Loucy (cell line): ENCODE measurements around the gene MGAT5B.

Experiments
- H2AFZ ChIP-seq: fragments of 200-600 bp; sonication (generic); 2 replicates; pipeline ENCODE4 v1.6.0; 2016; ENCODE audit warnings: antibody characterized with exemption, mild to moderate bottlenecking, low read length, moderate library complexity
- H3F3A ChIP-seq: fragments of 200-600 bp; 2 replicates; pipeline ENCODE4 v1.6.0; 2016; ENCODE audit warnings: antibody characterized with exemption, low read depth, mild to moderate bottlenecking
- H3K27me3 ChIP-seq: fragments of 200-600 bp; sonication (generic); 2 replicates; pipeline ENCODE4 v1.6.1; 2014; ENCODE audit warnings: low read length, mild to moderate bottlenecking; ENCODE audit not compliant: insufficient read depth, poor library complexity, severe bottlenecking
- H3K36me3 ChIP-seq: fragments of 200-600 bp; sonication (generic); 2 replicates; pipeline ENCODE4 v1.6.1; 2016; ENCODE audit warnings: low read length; ENCODE audit not compliant: insufficient read depth
- H3K4me1 ChIP-seq: fragments of 200-600 bp; sonication (generic); 2 replicates; pipeline ENCODE4 v1.5.1; 2014; ENCODE audit warnings: low read length, mild to moderate bottlenecking; ENCODE audit not compliant: insufficient read depth, poor library complexity, severe bottlenecking
- H3K4me2 ChIP-seq: fragments of 200-600 bp; sonication (generic); 2 replicates; pipeline ENCODE4 v1.6.0; 2014; ENCODE audit warnings: antibody characterized with exemption, low read length, low read depth, mild to moderate bottlenecking; ENCODE audit not compliant: poor library complexity, severe bottlenecking
- H3K4me3 ChIP-seq: fragments of 200-600 bp; sonication (generic); 2 replicates; pipeline ENCODE4 v1.5.1; 2014; ENCODE audit warnings: low read length, mild to moderate bottlenecking, mixed read lengths; ENCODE audit not compliant: poor library complexity, severe bottlenecking
- H3K79me2 ChIP-seq: fragments of 200-600 bp; sonication (generic); 2 replicates; pipeline ENCODE4 v1.6.1; 2014; ENCODE audit warnings: low read length; ENCODE audit not compliant: insufficient read depth
- H3K9ac ChIP-seq: fragments of 200-600 bp; sonication (generic); 2 replicates; pipeline ENCODE4 v1.6.0; 2014; ENCODE audit warnings: mild to moderate bottlenecking, low read depth, low read length, moderate library complexity; ENCODE audit not compliant: poor library complexity, severe bottlenecking
- H3K9me2 ChIP-seq: fragments of 200-600 bp; sonication (generic); replicated peaks from 2 replicates; pipeline ENCODE4 v1.6.1; 2016; ENCODE audit warnings: low read depth, low read length, mixed read lengths
- H3K9me3 ChIP-seq: fragments of 200-600 bp; sonication (generic); 2 replicates; pipeline ENCODE4 v1.6.1; 2014; ENCODE audit warnings: mild to moderate bottlenecking, antibody characterized with exemption, low read length, low read depth; ENCODE audit not compliant: insufficient read depth
- H4K20me1 ChIP-seq: fragments of 200-600 bp; sonication (generic); 2 replicates; pipeline ENCODE4 v1.6.0; 2014; ENCODE audit warnings: antibody characterized with exemption, low read length, mild to moderate bottlenecking; ENCODE audit not compliant: insufficient read depth, poor library complexity, severe bottlenecking
- EZH2phosphoT487 ChIP-seq: fragments of 200-600 bp; IDR thresholded peaks from 2 replicates; pipeline ENCODE4 v1.6.1; 2018; ENCODE audit warnings: antibody characterized with exemption, mild to moderate bottlenecking, moderate library complexity, borderline replicate concordance
- TF ChIP-seq, protein P1 (sequence below): fragments of 200-600 bp; sonication (generic); conservative IDR thresholded peaks from 2 replicates; pipeline ENCODE4 v1.5.1; 2014; ENCODE audit warnings: mild to moderate bottlenecking, antibody characterized with exemption, low read length

Gene MGAT5B

GRCh38 chr17:76944477-76944876 lies 76.3 kb downstream of the MGAT5B start:
- Histone ChIP-seq H3K79me2 (no peaks in the 10 kb centered on the region), H3K27me3 (no peaks in the 10 kb centered on the region), H3K9ac (no peak overlapping the region), H3K36me3 (no peaks in the 10 kb centered on the region), H3K4me1 (no peaks in the 10 kb centered on the region), H3K4me3 (no peak overlapping the region), H3K9me3 (no peaks in the 10 kb centered on the region), H3K9me2 (no peaks in the 10 kb centered on the region), H2AFZ (no peak overlapping the region), H3F3A (no peaks in the 10 kb centered on the region), H4K20me1 (no peaks in the 10 kb centered on the region), H3K4me2 (no peak overlapping the region)
- TF ChIP-seq EZH2phosphoT487 = no peak
- TF ChIP-seq, protein P1, sequence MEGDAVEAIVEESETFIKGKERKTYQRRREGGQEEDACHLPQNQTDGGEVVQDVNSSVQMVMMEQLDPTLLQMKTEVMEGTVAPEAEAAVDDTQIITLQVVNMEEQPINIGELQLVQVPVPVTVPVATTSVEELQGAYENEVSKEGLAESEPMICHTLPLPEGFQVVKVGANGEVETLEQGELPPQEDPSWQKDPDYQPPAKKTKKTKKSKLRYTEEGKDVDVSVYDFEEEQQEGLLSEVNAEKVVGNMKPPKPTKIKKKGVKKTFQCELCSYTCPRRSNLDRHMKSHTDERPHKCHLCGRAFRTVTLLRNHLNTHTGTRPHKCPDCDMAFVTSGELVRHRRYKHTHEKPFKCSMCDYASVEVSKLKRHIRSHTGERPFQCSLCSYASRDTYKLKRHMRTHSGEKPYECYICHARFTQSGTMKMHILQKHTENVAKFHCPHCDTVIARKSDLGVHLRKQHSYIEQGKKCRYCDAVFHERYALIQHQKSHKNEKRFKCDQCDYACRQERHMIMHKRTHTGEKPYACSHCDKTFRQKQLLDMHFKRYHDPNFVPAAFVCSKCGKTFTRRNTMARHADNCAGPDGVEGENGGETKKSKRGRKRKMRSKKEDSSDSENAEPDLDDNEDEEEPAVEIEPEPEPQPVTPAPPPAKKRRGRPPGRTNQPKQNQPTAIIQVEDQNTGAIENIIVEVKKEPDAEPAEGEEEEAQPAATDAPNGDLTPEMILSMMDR = no peak

DNA sequence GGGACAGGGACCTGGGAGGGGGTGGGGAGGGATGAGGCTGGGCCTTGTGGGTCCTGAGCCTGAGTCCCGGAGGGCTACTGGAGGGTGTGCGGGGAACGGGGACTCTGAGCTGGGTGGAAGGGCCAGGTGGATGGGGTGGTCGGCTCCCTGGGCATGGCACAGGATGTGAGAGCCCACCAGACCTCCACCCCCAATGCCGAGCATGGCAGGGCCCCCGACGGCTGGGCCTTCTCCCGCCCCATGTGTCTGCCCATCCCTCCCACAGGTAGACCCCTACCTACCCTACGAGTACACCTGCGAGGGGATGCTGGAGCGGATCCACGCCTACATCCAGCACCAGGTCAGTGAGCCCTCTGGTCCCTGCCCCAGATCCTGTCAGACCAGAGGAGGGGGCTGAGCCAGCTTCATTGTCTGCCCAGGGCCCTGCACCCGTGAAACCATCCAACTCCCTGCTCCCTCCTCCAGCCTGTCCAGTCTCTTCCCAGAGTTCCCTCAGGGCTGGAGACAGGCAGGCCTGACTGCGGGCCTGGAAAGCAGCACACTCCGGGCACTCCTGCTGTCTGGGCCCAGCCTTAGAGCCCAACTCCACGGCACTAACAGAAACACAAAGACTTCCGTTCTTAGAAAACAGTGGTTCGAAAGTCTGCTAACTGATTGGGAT lies 78.0 kb downstream of the MGAT5B start:
- Histone ChIP-seq H3K27me3 (no peaks in the 10 kb centered on the region), H2AFZ (no peak overlapping the region), H3K9me2 (no peaks in the 10 kb centered on the region), H4K20me1 (no peaks in the 10 kb centered on the region), H3K4me3 (no peak overlapping the region), H3K9me3 (no peaks in the 10 kb centered on the region), H3K36me3 (no peaks in the 10 kb centered on the region), H3F3A (no peaks in the 10 kb centered on the region), H3K4me2 (no peak overlapping the region), H3K79me2 (no peaks in the 10 kb centered on the region), H3K9ac (no peak overlapping the region), H3K4me1 (peaks cover 4% of the 10 kb centered on the region)
- TF ChIP-seq, protein P1 = no peak
- TF ChIP-seq EZH2phosphoT487 = no peak

DNA sequence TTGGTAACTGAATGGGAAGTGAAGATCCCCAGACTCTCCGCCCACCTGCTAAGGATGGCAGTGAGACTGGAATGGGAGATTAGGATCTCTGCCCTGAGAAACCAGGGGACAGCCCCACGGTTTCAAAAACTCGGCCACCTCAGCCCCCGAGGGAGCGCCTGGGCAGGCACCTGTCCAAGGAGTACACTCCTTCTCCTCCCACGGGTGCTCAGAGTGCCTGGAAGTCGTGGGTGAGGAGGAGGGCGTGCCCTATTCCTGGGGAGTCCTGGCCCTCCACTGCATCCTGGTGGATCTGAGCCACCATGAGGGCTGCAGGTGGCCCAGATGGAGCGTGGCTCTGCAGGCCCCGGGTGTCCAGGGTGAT lies 78.5 kb downstream of the MGAT5B start:
- Histone ChIP-seq H3F3A (no peaks in the 10 kb centered on the region), H3K9ac (no peak overlapping the region), H3K4me1 (peaks cover 4% of the 10 kb centered on the region), H3K9me3 (no peaks in the 10 kb centered on the region), H3K27me3 (no peaks in the 10 kb centered on the region), H3K4me2 (no peak overlapping the region), H3K4me3 (no peak overlapping the region), H4K20me1 (no peaks in the 10 kb centered on the region), H3K36me3 (no peaks in the 10 kb centered on the region), H3K9me2 (no peaks in the 10 kb centered on the region), H2AFZ (no peak overlapping the region), H3K79me2 (no peaks in the 10 kb centered on the region)
- TF ChIP-seq, protein P1 = no peak
- no peak for TF ChIP-seq EZH2phosphoT487
